GM18870 (cell line): ENCODE measurements around the gene CYSRT1.

Source experiments
- ATAC-seq: cut with Tn5 transposase; IDR thresholded peaks from one replicate; pipeline ENCODE4 v1.9.1; 2021; ENCODE audit warnings: moderate library complexity; ENCODE audit not compliant: unreplicated experiment

Gene CYSRT1

GRCh38 chr9:137223078-137223970, 1.6 kb upstream of the CYSRT1 start:
- ATAC-seq: peak; percentile 66

- ATAC-seq: no peak
Measured at GRCh38 chr9:137225699-137226331, 841 bp downstream of the CYSRT1 start.

DNA sequence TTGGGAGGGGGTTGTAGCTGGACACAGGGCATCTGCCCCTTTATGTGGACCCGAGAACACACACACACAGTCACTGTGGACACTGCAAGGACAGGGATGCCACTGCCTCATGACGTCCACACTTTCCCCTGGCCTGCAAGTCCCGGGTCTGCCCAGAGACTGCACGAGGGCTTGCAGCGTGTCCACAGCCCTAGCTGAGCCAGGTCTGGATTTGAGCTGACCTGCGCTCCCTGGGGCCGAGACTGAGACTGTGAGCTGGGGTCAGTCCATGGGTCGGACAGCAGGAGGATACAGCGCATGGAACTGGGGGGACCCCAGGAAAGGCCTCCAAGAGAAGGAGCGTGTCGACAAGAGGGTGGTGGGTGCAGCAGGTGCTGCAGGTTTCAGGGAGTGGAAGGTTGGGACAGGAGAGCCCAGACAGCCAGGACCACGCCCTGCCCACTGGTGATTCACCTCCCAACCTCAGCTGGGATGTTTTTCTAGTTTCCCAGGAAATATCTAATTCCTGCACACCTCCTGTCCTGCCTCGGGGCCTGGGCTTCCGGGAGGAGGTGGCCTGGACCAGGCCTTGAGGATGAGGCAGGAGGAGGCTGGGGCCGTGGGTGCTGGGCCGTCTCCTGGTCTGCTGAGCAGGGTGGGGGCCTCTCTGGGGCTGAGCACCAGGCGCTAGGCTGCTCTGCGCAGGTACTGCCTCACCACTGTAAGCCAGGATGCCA, 1.5 kb downstream of the CYSRT1 start:
- no peak for ATAC-seq

GRCh38 chr9:137227054-137227852, 2.3 kb downstream of the CYSRT1 start, which contains the start of gene RNF224:
Gene RNF224, plus strand, starts transcription at chr9:137227502. Its CDS starts 834 bp downstream, at chr9:137228336.
- no peak for ATAC-seq

DNA sequence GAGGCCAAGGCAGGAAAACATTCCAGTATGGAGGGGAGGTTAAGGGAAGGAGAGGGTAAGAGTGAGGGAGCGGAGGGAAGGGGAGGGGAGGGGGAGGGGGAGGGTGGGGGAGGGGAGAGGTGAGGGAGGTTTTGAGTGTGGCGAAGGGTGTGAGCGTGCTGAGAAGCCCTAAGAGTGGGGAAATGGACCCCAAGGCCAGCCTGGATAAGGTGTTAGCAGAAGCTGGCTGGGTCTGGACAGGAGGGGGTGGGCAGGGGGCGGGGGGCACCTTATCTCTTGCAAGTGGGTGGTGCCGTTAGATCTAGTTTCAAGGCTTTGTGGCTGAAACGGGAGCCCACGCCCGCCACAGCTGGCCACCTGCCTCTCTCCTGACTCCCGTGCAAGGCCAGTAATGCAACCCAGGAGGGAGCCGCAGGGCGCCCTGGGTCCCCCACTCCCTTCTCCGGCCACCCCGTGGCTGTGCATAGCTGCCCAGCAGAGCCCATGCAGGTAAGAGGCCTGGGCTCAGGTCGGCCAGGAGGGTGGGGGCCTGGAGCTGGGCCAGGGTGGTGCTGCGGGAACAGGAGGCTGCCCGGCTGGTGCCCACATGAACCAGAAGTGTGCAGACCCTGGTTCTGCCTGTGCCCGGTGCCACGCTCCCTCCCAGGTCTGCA, 3.0 kb downstream of the CYSRT1 start:
- no peak for ATAC-seq

DNA sequence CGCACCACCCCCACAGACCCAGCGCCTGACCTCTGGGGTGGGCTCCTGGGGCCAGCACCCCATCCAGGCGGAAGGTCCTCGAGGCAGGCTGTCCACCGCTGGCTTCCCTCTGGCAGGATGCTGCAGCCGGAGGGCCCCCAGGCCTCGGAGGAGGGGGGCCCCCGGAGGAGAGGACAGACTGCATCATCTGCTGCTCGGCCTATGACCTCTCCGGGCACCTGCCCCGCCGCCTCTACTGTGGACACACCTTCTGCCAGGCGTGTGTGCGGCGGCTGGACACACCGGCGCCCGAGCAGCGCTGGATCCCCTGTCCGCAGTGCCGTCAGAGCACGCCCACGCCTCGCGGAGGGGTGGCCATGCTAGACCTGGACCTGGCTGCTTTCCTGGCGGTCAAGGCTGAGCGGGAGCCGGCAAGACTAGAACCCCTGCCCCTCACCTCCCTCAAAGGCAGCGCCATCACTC, 3.6 kb downstream of the CYSRT1 start:
- no peak for ATAC-seq

- ATAC-seq: no peak
Measured at GRCh38 chr9:137228968-137229896, 4.3 kb downstream of the CYSRT1 start.

DNA sequence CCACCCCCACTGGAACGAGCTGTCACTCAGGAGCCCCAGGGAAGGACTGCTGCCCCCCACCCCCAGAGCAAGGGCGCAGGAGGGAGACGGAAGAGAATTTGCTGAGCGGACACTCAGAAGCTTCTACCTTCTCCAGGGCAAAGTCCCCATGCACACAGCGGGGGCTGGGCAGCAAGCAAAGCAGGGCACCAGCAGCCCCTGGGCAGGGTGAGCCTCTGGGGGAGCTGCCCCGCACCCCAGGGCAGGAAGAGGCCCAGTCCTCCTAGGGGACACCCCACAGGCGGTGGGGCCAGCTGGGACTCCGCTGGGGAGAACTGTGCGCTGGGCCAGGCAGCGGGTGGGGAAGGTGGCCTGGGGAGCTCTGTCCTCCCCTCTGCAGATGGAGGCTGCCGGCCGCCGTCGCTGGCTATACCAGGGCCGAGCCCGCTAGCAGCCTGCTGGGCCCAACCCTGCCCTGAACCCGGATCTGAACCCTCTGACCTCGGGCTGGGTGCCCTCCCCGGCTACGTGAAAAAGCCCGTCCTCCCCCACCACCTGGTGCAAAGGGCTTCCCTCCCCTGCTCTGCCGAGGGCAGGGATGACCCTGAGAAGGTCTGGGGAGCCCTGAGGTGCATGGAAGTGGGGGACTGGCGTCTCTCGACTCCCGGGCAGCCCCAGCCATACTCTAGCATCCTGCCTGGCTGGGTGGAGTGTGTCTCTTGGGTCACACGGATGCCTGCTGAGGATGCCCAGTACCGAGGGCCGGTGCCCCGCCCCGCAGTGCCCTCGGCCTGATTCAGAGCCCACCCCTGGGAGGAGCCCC, 5.1 kb downstream of the CYSRT1 start:
- no peak for ATAC-seq

DNA sequence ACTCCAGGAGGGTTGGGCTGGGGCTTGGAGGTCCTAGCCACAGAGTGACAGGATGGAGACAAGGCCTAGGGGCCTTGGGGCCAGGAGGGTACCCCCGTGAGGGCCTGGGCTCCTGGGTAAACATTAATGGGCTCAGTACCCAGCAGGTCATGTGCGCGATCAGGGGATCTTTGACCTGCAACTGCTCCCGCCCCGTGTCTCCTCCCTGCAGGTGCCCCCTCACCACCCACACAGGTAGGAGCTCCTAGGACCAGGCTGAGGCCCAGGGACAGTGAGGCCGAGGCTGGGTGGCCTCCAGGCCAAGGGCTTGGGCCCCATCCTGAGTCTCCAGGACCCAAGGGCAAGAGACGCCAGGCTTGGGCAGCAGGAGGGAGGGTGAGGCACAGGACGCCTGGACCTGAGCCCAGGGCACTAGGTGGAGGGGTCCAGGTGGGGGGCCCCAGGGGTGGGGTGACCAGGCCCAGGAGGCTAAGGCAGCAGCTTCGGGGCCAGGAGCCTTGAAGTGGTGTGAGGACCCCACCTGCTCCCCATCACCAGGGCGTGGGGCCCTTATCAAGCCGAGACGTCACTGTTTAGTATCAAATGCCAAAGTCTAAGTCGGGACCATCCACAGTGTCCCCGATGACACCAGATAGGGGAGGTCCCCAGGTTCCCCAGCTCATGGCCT, 5.9 kb downstream of the CYSRT1 start, which contains the start of gene SLC34A3:
Gene SLC34A3, plus strand, starts transcription at position 197 of the 667 bp plus-strand sequence. CDS start 802 bp downstream, outside the sequence.
- ATAC-seq: no peak

DNA sequence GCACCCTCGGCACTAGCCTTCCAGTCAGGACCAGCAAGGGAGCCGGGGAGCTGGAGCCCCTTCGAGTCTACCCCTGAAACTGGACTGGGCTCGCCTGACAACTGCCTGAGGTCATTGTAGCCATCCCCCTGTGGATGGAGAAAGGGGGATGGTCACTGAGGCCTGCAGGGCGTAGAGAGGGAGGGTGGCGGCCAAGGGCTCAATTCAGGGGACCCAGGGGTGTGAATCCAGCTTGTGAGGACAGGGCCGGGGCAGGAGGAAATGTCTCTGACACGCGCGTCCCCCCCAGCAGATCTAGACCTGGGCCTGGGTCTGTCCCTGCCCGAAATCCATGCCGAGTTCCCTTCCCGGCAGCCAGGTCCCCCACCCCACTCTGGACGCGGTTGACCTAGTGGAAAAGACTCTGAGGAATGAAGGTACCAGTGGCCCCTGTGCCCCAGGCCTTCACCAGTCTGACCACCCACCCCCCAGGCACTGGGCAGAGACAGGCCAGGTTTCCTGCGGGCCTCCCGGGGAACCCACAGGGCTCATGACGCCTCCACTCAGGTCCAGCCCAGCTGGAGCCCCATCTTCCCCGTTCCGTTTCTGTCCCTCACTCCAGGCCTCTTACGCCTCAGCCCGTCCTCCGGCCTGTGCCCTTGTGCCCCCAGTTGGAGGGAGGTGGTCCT, 6.5 kb downstream of the CYSRT1 start:
- no peak for ATAC-seq

DNA sequence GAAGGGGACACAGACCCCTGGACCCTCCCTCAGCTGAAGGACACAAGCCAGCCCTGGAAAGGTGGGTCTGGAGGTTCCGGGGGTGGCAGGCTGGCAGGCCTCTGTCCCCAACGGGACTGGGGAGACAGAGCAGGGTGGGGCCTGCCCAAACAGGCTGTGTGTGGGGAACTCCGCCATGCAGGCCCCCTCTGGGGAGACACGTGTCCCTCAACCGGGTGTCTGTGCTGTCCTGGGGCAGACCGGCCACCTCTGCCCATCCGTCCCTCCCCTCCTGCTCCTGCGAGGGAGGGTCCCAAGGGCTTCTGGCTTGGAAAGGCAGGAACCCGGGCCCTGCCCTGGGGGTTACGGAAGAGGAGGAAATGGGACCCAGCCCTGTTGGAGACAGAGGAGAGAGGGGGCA, 7.1 kb downstream of the CYSRT1 start:
- no peak for ATAC-seq

GRCh38 chr9:137232510-137232909, 7.5 kb downstream of the CYSRT1 start:
- no peak for ATAC-seq

GRCh38 chr9:137233143-137233980, 8.4 kb downstream of the CYSRT1 start:
- no peak for ATAC-seq

DNA sequence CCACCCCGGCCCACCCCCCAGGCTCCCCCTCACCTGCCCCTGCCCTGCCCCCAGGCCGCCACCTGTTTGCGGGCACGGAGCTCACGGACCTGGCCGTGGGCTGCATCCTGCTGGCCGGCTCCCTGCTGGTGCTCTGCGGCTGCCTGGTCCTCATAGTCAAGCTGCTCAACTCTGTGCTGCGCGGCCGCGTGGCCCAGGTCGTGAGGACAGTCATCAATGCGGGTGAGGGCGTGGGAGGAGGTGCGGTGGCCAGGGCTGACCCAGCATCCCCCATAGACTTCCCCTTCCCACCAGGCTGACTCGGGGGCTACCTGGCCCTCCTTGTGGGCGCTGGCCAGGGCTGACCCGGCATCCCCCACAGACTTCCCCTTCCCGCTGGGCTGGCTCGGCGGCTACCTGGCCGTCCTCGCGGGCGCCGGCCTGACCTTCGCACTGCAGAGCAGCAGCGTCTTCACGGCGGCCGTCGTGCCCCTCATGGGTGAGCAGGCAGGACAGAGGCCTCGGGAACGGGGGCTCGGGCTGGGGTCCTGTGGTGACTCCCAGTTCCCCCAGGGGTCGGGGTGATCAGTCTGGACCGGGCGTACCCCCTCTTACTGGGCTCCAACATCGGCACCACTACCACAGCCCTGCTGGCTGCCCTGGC, 9.2 kb downstream of the CYSRT1 start:
- ATAC-seq: no peak

- ATAC-seq: no peak
Measured at GRCh38 chr9:137234758-137235423, 9.9 kb downstream of the CYSRT1 start.
